ENCODE results near the gene PRKAG2. TPM values are rescaled to one million over a fixed set of nuclear protein-coding genes. Genes with fewer than 3 reads are reported as not detected.

PRKAG2 gene
- total RNA-seq, 4 donors from 2014 or later = 8.9 to 35.1 (median 13.6) TPM

DNA sequence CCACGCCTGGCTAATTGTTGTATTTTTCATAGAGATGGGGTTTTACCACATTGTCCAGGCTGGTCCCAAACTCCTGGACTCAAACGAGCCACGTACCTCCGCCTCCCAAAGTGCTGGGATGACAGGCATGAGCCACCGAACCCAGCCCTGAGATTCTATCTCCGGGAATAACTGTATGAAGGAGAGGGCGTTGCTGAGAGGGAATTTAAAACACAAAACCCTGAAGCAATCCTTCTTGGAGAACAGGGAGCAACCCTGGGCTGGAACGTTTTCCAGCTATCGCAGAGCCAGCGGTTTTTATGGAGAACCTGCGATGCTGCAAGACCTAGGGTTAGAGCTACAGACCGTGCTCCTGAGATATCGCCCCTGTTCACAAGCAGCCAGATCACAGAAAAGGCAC, 144.6 kb downstream of the PRKAG2 start:
- no peak overlapping the region for H3K4me3 ChIP-seq
- peaks cover 0 to 60% (median 0%) of the 10 kb centered on the region in 4 donors for H3K27me3 ChIP-seq
- peaks cover 21 to 53% (median 31%) of the 10 kb centered on the region in 3 donors for H3K4me1 ChIP-seq
- no peak for DNase-seq
- no peaks in the 10 kb centered on the region for H3K9me3 ChIP-seq
- H3K36me3 ChIP-seq = no peaks in the 10 kb centered on the region
- no peak for TF ChIP-seq POLR2A (IDR thresholded peaks at IDR 0.05)
- TF ChIP-seq, protein P1, sequence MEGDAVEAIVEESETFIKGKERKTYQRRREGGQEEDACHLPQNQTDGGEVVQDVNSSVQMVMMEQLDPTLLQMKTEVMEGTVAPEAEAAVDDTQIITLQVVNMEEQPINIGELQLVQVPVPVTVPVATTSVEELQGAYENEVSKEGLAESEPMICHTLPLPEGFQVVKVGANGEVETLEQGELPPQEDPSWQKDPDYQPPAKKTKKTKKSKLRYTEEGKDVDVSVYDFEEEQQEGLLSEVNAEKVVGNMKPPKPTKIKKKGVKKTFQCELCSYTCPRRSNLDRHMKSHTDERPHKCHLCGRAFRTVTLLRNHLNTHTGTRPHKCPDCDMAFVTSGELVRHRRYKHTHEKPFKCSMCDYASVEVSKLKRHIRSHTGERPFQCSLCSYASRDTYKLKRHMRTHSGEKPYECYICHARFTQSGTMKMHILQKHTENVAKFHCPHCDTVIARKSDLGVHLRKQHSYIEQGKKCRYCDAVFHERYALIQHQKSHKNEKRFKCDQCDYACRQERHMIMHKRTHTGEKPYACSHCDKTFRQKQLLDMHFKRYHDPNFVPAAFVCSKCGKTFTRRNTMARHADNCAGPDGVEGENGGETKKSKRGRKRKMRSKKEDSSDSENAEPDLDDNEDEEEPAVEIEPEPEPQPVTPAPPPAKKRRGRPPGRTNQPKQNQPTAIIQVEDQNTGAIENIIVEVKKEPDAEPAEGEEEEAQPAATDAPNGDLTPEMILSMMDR (IDR thresholded peaks at IDR 0.05) = no peak
- 84 to 87% methylated on average over 9 to 10 of the region's 13 CpGs for WGBS, 2 donors
- intact Hi-C loops (cut with DNase I) = no loop called here
- H3K27ac ChIP-seq = no peak overlapping the region

DNA sequence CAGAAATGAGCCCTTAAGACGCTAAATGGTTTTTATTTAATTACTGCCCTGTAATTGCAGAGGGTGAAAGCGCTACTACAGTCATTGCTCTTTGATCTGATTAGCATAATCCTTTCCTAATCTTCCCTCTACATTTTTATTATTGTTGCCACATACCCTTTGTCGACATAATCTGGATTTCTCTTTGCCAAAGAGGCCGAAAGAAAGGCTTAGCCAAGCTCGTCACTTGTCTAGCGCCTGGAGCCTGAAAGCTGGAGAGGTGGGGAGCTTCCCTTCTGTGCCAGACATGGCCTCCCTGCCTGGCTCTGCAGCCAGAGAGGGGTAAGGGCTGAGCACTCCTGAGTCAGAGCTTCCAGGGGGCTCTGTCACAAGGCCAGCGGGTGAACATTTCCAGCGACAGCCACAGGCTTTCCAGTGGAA, 145.9 kb downstream of the PRKAG2 start:
- Histone ChIP-seq H3K27ac (peak overlapping the region in 1 of 4 donors; percentile 8), H3K27me3 (peaks cover 0 to 59% (median 0%) of the 10 kb centered on the region in 4 donors), H3K4me3 (no peak overlapping the region), H3K9me3 (no peaks in the 10 kb centered on the region), H3K4me1 (peaks cover 17 to 48% (median 26%) of the 10 kb centered on the region in 3 donors), H3K36me3 (no peaks in the 10 kb centered on the region)
- intact Hi-C loops (cut with DNase I) = no loop called here
- 23 to 51% methylated on average over 8 of the region's 8 CpGs for WGBS, 2 donors
- DNase-seq = no peak
- TF ChIP-seq, protein P1 (IDR thresholded peaks at IDR 0.05) = no peak
- TF ChIP-seq POLR2A (IDR thresholded peaks at IDR 0.05) = no peak

DNA sequence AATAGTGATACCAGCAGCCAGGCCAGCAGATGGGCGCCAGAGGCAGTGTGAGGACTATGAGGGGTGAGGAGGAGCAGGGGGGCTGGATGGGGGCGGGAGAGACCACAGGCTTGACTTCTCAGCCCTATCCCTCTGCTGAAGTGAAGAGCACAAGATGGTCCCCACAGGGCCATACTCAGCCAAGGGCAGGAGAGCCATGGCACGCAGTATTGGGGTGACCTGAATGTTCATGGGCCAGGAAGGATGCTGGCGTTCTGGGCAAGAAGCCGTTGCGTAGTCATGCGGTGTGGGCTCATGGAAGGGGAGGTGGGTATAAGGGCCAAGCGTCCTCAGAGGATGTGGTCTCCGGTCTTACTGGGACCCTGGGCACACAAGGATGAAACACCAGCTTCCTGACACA, 146.3 kb downstream of the PRKAG2 start:
- Histone ChIP-seq H3K27me3 (peaks cover 0 to 55% (median 0%) of the 10 kb centered on the region in 4 donors), H3K36me3 (no peaks in the 10 kb centered on the region), H3K9me3 (no peaks in the 10 kb centered on the region), H3K4me1 (peaks cover 17 to 43% (median 22%) of the 10 kb centered on the region in 3 donors), H3K27ac (peak overlapping the region in 1 of 4 donors; percentile 8), H3K4me3 (no peak overlapping the region)
- intact Hi-C loops (cut with DNase I) = no loop called here
- no peak for TF ChIP-seq POLR2A (IDR thresholded peaks at IDR 0.05)
- DNase-seq = no peak
- 58 to 66% methylated on average over 6 to 9 of the region's 9 CpGs for WGBS, 2 donors

DNA sequence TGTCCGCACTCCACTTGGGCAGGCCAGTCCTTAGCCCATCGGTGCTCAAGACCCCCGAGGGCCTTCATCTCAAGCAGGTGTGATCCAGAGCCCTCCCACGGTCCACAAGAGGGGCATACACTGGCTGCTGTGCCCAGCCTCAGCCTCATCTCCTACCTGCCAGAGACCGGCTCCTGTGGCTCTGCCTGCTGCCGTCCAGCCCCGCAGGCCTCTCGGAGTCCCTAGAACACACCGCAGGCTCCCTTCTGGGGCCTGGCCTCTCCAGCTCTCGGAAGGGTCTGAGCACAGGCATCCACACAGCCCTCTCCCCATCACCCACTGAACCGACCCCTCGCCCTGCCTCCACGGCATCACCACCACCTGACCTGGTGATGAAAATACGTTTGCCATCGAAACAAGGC, 147.4 kb downstream of the PRKAG2 start:
- no peak overlapping the region for H3K4me3 ChIP-seq
- intact Hi-C loops (cut with DNase I) = no loop called here

DNA sequence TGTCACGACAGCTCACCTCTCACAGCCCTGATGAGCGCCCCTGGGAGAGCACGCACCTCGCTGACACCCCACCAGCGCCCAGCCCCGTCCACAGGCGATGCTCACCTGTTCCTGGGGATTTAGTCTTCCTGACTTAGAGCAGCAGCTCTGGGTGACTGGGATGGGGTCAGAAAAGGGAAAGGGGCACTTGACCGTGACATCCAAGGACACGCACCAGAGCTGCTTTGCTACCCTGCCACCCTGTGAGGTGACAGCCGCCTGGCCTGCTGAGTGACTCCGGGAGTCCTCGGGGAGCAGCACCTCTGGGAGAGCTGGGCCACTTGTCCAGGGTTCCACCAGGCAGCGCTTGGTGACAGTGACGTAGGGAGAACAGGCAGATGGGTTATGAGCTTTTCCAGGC, 148.2 kb downstream of the PRKAG2 start:
- WGBS, 2 donors = 100% methylated on average over 2 to 7 of the region's 14 CpGs
- H3K27ac ChIP-seq = peak overlapping the region in 1 of 4 donors; percentile 21
- no peaks in the 10 kb centered on the region for H3K36me3 ChIP-seq
- H3K27me3 ChIP-seq = peaks cover 0 to 50% (median 0%) of the 10 kb centered on the region in 4 donors
- no peak for DNase-seq
- no peak overlapping the region for H3K4me3 ChIP-seq
- no peaks in the 10 kb centered on the region for H3K9me3 ChIP-seq
- intact Hi-C loops (cut with DNase I) = no loop called here
- TF ChIP-seq, protein P1 (IDR thresholded peaks at IDR 0.05) = no peak
- TF ChIP-seq POLR2A (IDR thresholded peaks at IDR 0.05) = no peak
- peaks cover 17 to 41% (median 22%) of the 10 kb centered on the region in 3 donors for H3K4me1 ChIP-seq

More for the DNA sequence above, 147.4 kb downstream of the PRKAG2 start:
- Histone ChIP-seq H3K36me3 (no peaks in the 10 kb centered on the region), H3K9me3 (no peaks in the 10 kb centered on the region), H3K4me1 (peaks cover 17 to 41% (median 22%) of the 10 kb centered on the region in 3 donors), H3K27ac (no peak overlapping the region), H3K27me3 (peaks cover 0 to 50% (median 0%) of the 10 kb centered on the region in 4 donors)
- WGBS, 2 donors = 92 to 100% methylated on average over 5 to 6 of the region's 15 CpGs
- TF ChIP-seq POLR2A (IDR thresholded peaks at IDR 0.05) = no peak
- TF ChIP-seq, protein P1 (IDR thresholded peaks at IDR 0.05) = no peak
- no peak for DNase-seq

DNA sequence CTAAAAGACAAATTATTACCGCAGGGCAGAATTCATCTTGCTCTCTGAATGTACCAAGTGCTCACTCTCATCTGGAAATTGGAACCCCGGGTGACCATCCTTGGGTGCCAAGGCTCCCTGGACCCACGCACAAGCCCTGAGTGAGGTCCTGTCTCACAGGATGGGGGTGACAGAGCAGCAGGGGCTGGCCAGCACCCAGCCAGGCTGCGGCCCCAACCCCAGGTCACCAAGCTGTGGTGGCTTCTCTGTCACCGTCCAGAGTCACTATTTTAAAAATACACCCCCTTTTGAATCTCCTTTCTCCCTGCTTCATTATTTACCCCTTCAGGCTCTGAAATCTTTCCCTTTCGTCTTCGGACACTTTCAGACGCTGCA, 148.6 kb downstream of the PRKAG2 start:
- Histone ChIP-seq H3K36me3 (no peaks in the 10 kb centered on the region), H3K27me3 (peaks cover 0 to 50% (median 0%) of the 10 kb centered on the region in 4 donors), H3K27ac (peak overlapping the region in 3 of 4 donors; percentile 21 to 40 (median 34)), H3K4me1 (peaks cover 17 to 41% (median 22%) of the 10 kb centered on the region in 3 donors), H3K9me3 (no peaks in the 10 kb centered on the region), H3K4me3 (no peak overlapping the region)
- intact Hi-C loops (cut with DNase I) = no loop called here
- no peak for DNase-seq
- WGBS, 2 donors = 72 to 81% methylated on average over 8 of the region's 8 CpGs
- TF ChIP-seq POLR2A (IDR thresholded peaks at IDR 0.05) = no peak
- TF ChIP-seq, protein P1 (IDR thresholded peaks at IDR 0.05) = no peak
